KBM-7 (cell line): ENCODE data around the gene PDK2.

Source experiments
- DNase-seq: peaks from one replicate; pipeline ENCODE4 v3.0.0-alpha.2; 2015
- in situ Hi-C: fragments of 300-500 bp; cut with MboI; formaldehyde crosslinking; loops from 2 replicates; pipeline ENCODE4 v1.14.3; 2020; ENCODE audit warnings: low sequenced_read_pairs, low pct_unique_long_range_greater_than_20kb, mixed read lengths

The PDK2 gene

GRCh38 chr17:50096092-50096491, 941 bp downstream of the PDK2 start:
- in situ Hi-C loops, result no loop called here
- no peak for DNase-seq

GRCh38 chr17:50096758-50097157, 1.6 kb downstream of the PDK2 start:
- DNase-seq, result no peak
- in situ Hi-C loops, result no loop called here

DNA sequence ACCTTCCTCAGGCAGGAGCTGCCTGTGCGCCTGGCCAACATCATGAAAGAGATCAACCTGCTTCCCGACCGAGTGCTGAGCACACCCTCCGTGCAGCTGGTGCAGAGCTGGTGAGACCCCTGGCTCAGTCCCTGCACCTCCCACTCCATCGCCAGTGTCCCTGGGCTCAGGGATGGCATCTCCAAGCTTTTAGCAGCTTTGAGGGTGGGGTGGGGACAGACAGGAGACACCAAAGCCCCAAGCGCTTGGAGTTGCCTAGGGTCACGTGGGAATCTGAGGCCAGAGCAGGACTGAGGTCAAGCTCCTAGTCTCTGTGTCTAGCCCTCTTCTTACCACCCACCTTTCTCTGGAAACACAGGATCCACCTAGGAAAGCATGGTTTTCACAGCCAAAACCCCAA, 2.3 kb downstream of the PDK2 start:
- in situ Hi-C loops, result no loop called here
- no peak for DNase-seq

DNA sequence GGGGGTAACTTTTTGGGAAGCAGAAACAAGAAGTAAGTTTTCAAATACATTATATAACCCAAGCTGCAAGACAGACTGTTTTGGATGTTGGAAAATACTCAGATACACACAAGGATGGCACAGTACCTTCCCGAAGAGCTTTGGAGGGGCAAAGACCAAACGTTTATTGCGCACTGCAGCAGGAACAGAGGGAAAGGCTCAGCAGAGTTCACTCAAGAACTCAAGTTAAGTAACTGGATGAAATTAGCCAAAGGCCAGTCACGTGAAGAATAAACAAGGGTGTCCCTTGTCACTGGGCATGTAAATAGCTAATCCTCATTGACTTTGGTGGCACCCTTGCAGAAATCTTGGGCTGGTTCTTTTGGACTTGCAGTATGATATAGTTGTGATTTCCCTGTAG, 2.8 kb downstream of the PDK2 start:
- in situ Hi-C loops, result no loop called here
- DNase-seq, result no peak

- in situ Hi-C loops, result no loop called here
Measured at GRCh38 chr17:50098583-50098982, 3.4 kb downstream of the PDK2 start.

DNA sequence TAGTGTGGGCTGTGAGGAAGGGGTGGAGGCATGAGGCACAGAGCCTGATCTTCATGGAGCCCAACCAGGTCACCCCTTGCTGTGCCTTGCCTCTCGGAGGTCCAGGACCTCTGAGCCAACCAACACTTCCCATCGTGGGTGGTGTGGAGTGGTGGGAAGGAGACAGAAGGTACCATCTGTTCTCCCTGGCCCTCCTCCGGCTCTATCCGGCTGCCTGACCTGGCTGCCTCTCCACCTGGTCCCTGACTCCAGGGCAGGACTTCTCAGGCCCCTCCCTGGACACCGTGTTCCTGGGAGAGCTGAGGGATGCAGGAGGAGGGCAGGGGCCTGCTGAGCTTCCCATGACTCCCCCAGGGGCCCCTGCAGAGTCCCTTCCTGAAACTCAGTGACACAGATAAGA, 3.9 kb downstream of the PDK2 start:
- in situ Hi-C loops, result no loop called here

More at GRCh38 chr17:50098583-50098982, 3.4 kb downstream of the PDK2 start:
- no peak for DNase-seq

DNA sequence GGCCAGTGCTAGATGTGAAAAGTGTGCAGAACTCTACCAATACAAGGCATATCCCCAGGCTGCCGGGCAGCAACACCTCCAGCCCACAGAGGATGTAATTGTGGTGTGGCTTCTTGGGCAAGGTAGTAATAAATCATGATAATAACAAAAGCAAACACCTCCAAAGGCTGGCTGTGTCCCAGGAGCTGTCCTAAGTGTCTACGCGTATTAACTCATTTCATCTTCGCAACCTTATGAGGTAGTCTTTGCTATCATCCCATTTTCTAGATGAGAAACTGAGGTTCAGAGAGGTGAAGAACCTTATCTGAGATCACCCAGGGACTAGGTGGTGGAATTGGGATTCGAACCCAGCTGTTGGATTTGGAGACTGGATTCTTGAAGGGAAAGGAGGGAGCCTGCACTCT, 5.3 kb downstream of the PDK2 start:
- in situ Hi-C loops, result no loop called here
- no peak for DNase-seq

More for the DNA sequence above, 3.9 kb downstream of the PDK2 start:
- no peak for DNase-seq

- no peak for DNase-seq
Measured at GRCh38 chr17:50100921-50101345, 5.8 kb downstream of the PDK2 start.

GRCh38 chr17:50101346-50102163, 6.4 kb downstream of the PDK2 start:
- DNase-seq, result no peak
- in situ Hi-C loops, result no loop called here

More at GRCh38 chr17:50100921-50101345, 5.8 kb downstream of the PDK2 start:
- in situ Hi-C loops, result no loop called here

DNA sequence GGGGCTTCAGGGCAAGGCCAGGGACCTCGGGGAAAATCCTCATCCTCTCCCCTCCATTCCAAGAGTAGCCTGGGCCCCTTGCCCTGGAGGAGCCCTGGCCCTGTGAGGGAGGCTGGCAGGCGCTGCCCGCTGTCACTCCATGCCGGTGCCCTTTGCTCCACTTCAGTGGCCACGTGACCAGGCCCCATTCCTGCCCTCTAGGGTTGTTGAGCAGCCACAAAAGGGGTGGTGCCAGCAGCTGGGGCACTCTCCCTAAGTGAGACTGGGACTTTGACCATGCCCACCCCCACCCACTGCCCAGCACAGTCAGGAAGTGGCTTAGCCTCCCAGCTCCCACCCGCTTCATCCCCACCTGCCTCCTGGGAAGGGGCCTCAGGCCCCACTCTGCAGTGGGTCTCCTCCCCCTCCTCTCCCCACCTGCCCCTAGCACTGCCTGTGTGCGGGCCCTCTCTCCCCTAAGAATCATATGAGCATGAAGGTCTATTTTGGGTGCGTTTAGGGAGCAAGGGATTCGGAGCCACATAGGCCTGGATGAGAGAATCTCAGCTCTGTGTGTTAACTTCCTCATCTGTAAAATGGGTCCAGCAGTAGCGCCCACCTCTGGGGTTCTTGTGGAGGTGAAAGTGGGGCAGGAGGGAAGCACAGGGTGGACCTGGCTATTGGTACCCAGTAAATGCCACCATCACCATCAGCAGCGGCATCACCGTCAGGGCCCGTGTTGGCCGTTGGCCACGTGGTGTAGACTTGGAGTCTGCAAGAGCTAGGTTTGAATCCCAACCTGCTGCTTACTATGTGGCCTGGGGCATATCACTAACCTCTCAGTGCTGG, 7.2 kb downstream of the PDK2 start:
- in situ Hi-C loops, result no loop called here
- no peak for DNase-seq

- no peak for DNase-seq
- in situ Hi-C loops, result no loop called here
Measured at GRCh38 chr17:50103252-50103651, 8.1 kb downstream of the PDK2 start.

DNA sequence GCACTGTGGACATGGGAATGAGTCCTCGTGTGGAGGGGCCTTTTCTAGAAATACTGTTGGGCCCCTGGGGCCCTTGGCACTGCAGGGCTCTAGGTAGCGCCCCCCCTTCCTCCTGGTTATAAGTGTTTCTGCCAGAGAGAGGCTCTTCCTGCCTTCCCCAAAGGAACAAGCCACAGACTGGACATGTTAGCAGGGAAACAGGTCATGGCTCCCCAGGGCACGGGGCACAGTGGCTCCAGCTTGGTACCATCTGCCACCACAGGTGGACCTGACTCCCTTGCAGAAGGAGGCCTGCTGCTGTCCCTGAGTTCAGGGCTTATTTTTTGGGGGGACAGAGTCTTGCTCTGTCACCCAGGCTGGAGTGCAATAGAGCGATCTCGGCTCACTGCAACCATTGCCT, 8.8 kb downstream of the PDK2 start:
- DNase-seq, result no peak
- in situ Hi-C loops, result no loop called here

GRCh38 chr17:50105811-50106210, 10.7 kb downstream of the PDK2 start:
- in situ Hi-C loops, result no loop called here
- DNase-seq, result no peak

GRCh38 chr17:50106393-50107131, 11.4 kb downstream of the PDK2 start:
- no peak for DNase-seq
- in situ Hi-C loops, result no loop called here

DNA sequence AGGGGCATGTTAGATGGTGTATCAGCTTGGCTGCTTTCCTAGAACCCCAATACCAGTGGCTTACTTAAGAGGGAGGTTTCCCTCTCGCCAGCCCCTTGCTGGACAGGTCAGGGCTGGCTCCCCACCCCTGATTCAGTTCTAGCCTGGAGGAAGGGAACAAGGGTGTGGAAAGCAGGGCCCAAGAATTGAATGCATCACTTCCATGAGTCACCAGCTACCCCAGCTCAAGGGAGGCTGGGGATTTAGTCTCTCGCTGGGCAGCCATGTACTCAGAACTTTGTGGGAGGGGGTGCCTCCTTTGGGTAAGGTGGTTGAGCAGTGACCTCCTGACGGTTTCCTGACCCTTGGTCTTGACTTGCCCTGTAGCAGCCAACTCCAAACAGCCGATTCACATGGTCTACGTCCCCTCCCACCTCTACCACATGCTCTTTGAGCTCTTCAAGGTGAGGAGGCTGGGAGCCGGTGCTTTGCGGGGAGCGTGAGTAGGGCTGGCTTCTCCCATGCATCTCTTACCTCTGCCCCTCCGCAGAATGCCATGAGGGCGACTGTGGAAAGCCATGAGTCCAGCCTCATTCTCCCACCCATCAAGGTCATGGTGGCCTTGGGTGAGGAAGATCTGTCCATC, 12.8 kb downstream of the PDK2 start:
- DNase-seq, result no peak
- in situ Hi-C loops, result no loop called here

GRCh38 chr17:50108556-50108955, 13.4 kb downstream of the PDK2 start:
- in situ Hi-C loops, result no loop called here

DNA sequence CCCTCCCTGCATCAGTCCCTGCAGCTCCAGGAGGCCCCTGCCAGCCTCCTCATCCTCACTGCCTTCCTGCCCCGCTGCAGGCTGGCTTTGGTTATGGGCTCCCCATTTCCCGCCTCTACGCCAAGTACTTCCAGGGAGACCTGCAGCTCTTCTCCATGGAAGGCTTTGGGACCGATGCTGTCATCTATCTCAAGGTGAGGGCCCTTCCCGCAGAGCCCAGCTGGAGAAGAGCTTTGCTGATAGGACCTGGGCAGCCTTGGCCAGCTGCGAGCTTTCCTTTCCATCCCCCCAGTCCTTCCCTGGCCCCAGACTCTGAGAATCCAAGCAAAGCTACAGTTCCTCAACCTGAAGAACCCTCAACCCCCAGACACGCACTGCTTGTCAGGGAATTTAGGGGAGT, 14.1 kb downstream of the PDK2 start:
- no peak for DNase-seq
- in situ Hi-C loops, result no loop called here

More at GRCh38 chr17:50108556-50108955, 13.4 kb downstream of the PDK2 start:
- DNase-seq, result no peak

- in situ Hi-C loops, result loop anchor here (10.0 kb wide), 1 partner anchor 55 kb away; the partner anchor contains the start of gene SGCA
- no peak for DNase-seq
Measured at GRCh38 chr17:50109785-50110184, 14.6 kb downstream of the PDK2 start.
